ENCODE measurements around the gene SKOR2. TPM values are rescaled to one million over a fixed set of nuclear protein-coding genes. Genes with fewer than 3 reads are reported as not detected.

SKOR2 gene
- polyA plus RNA-seq: 10.3 and 17.7 TPM in 2 replicates

GRCh38 chr18:47251289-47252120 lies at the start of gene SKOR2:
Gene SKOR2, minus strand, starts transcription at chr18:47251660. Its CDS starts 2,477 bp downstream, at chr18:47249183.

GRCh38 chr18:47175898-47176575 lies 75.4 kb downstream of the SKOR2 start, which contains the start of gene IER3IP1:
Gene IER3IP1, minus strand, starts transcription at chr18:47176364. Its CDS starts 87 bp downstream, at chr18:47176277.

Other genes starting within 250 kb of the SKOR2 start
- not detected in 2 replicates for gene ELOA2, start 216.0 kb downstream of the SKOR2 start, polyA plus RNA-seq
- 84.1 and 107 TPM in 2 replicates for gene HDHD2, start 101.2 kb downstream of the SKOR2 start, polyA plus RNA-seq
- 78.4 and 84.2 TPM in 2 replicates for gene IER3IP1, start 75.3 kb downstream of the SKOR2 start, polyA plus RNA-seq